HCT116 (cell line): ENCODE data around the gene P3H3. TPM values are rescaled to one million over a fixed set of nuclear protein-coding genes. Genes with fewer than 3 reads are reported as not detected.
A peak's percentile ranks its signal among the peaks of the same experiment; 100 is the strongest.

Source experiments
- ATAC-seq: fragments of 200-7000 bp; cut with Tn5 transposase; 2 replicates; pipeline ENCODE4 v1.9.1; 2020; ENCODE audit warnings: mild to moderate bottlenecking, moderate library complexity
- BruUV-seq: library from RNA; stranded (reverse); fragments of 400-500 nt; replicated peaks from 2 replicates; lab custom pipeline; 2021; lab: Mats Ljungman, UMichigan
- CTCF ChIA-PET: fragments of 300-600 bp; sonication (Branson Sonifier 250); formaldehyde crosslinking; loops from one replicate; lab custom pipeline; 2021; ENCODE audit warnings: antibody characterized with exemption; lab: Charles Lee
- POLR2A ChIA-PET: fragments of 300-600, 350-600 bp; sonication (Branson Sonifier 250); formaldehyde crosslinking; loops from one replicate; lab custom pipeline; 2021; ENCODE audit warnings: antibody characterized with exemption; lab: Charles Lee
- RAD21 ChIA-PET, 2 experiments: fragments of 300-600 bp; sonication (Branson Sonifier 250); formaldehyde crosslinking; loops; one replicate each; lab custom pipeline; 2023; ENCODE audit warnings: low total read pairs in 2 of 2; ENCODE audit not compliant: uncharacterized antibody in 2 of 2, unreplicated experiment in 2 of 2, low non-redundant PET in 1 of 2; lab: Charles Lee
- DNase-seq: peaks from one replicate; pipeline ENCODE4 v3.0.0-alpha.2; 2010; ENCODE audit warnings: low read depth, low spot score
- H2AFZ ChIP-seq: fragments of 200-600 bp; shearing (Covaris generic), sonication (generic); 2 replicates; pipeline ENCODE4 v1.6.1; 2017; ENCODE audit warnings: low read depth, mixed run types, mixed read lengths, antibody characterized with exemption, low read length; ENCODE audit not compliant: poor library complexity, severe bottlenecking
- H3K27ac ChIP-seq: 2 replicates; pipeline ENCODE4 v1.5.1; 2012; ENCODE audit warnings: low read depth, low read length
- H3K27me3 ChIP-seq: fragments of 200-600 bp; sonication (generic); 2 replicates; pipeline ENCODE4 v1.6.1; 2016; ENCODE audit warnings: mixed run types, low read length, mixed read lengths; ENCODE audit not compliant: insufficient read depth
- H3K36me3 ChIP-seq, 2 experiments: fragments of 200-500 bp in 1 of 2; fragments of 200-600 bp in 1 of 2; sonication (Bioruptor generic) in 1 of 2; sonication (generic) in 1 of 2; 2 replicates each; pipeline versions ENCODE4 v1.5.1 to v1.6.1; 2014 to 2016; ENCODE audit warnings: low read length in 2 of 2, inconsistent platforms in 1 of 2, mixed read lengths in 1 of 2, mixed run types in 1 of 2; ENCODE audit not compliant: insufficient read depth in 2 of 2, control insufficient read depth in 1 of 2
- H3K4me1 ChIP-seq, 2 experiments: fragments of 200-600 bp in 1 of 2; sonication (generic) in 1 of 2; 2 replicates each; pipeline versions ENCODE4 v1.5.1 to v1.6.1; 2012 to 2017; ENCODE audit warnings: low read length in 2 of 2, inconsistent platforms in 1 of 2, mild to moderate bottlenecking in 1 of 2, mixed read lengths in 1 of 2, mixed run types in 1 of 2, moderate library complexity in 1 of 2; ENCODE audit not compliant: insufficient read depth in 2 of 2, control insufficient read depth in 1 of 2
- H3K4me2 ChIP-seq: fragments of 200-600 bp; sonication (generic); 2 replicates; pipeline ENCODE4 v1.6.1; 2017; ENCODE audit warnings: mixed run types, low read length, mixed read lengths
- H3K4me3 ChIP-seq, 2 experiments: fragments of 200-600 bp in 1 of 2; sonication (generic) in 1 of 2; replicated peaks in 1 of 2; 2 replicates each; pipeline ENCODE4 v1.5.1; 2011 to 2016; ENCODE audit warnings: low read length in 2 of 2, control low read depth in 1 of 2, low read depth in 1 of 2, mild to moderate bottlenecking in 1 of 2, mixed read lengths in 1 of 2, mixed run types in 1 of 2
- H3K79me2 ChIP-seq: fragments of 200-600 bp; sonication (generic); 2 replicates; pipeline ENCODE4 v1.6.1; 2017; ENCODE audit warnings: mild to moderate bottlenecking, mixed run types, low read length, moderate library complexity, mixed read lengths; ENCODE audit not compliant: insufficient read depth
- H3K9ac ChIP-seq: fragments of 200-600 bp; sonication (generic); 2 replicates; pipeline ENCODE4 v1.6.1; 2016; ENCODE audit warnings: low read length, mixed read lengths
- H3K9me2 ChIP-seq: fragments of 200-600 bp; sonication (generic), shearing (Covaris generic); 2 replicates; pipeline ENCODE4 v1.6.1; 2017; ENCODE audit warnings: mixed run types, mild to moderate bottlenecking, moderate library complexity; ENCODE audit not compliant: insufficient read depth
- H3K9me3 ChIP-seq, 2 experiments: fragments of 200-500 bp in 1 of 2; fragments of 200-600 bp in 1 of 2; sonication (Bioruptor generic) in 1 of 2; sonication (generic) in 1 of 2; 2 replicates each; pipeline ENCODE4 v1.6.1; 2014 to 2017; ENCODE audit warnings: low read length in 2 of 2, mixed read lengths in 2 of 2, inconsistent platforms in 1 of 2, low read depth in 1 of 2, mild to moderate bottlenecking in 1 of 2, mixed run types in 1 of 2, moderate library complexity in 1 of 2; ENCODE audit not compliant: control insufficient read depth in 1 of 2, insufficient read depth in 1 of 2
- H4K20me1 ChIP-seq: fragments of 200-600 bp; sonication (generic), shearing (Covaris generic); 2 replicates; pipeline ENCODE4 v1.6.1; 2017; ENCODE audit warnings: mixed run types, mild to moderate bottlenecking, moderate library complexity; ENCODE audit not compliant: insufficient read depth
- CBX3 ChIP-seq: IDR thresholded peaks from 2 replicates; pipeline ENCODE4 v1.6.1; 2012; ENCODE audit warnings: low read depth
- CEBPB ChIP-seq: IDR thresholded peaks from 2 replicates; pipeline ENCODE4 v1.6.1; 2012; ENCODE audit warnings: low read depth
- EGR1 ChIP-seq: IDR thresholded peaks from 2 replicates; pipeline ENCODE4 v1.6.1; 2012; ENCODE audit warnings: low read depth
- ELF1 ChIP-seq: IDR thresholded peaks from 2 replicates; pipeline ENCODE4 v1.6.1; 2012; ENCODE audit warnings: low read depth, borderline replicate concordance
- EZH2 ChIP-seq: fragments of 200-600 bp; sonication (generic); IDR thresholded peaks from 2 replicates; pipeline ENCODE4 v1.6.1; 2017; ENCODE audit warnings: antibody characterized with exemption, mixed run types
- EZH2phosphoT487 ChIP-seq: fragments of 200-600 bp; IDR thresholded peaks from 2 replicates; pipeline ENCODE4 v1.6.1; 2018; ENCODE audit warnings: antibody characterized with exemption, borderline replicate concordance
- FOSL1 ChIP-seq: IDR thresholded peaks from 2 replicates; pipeline ENCODE4 v1.6.1; 2012; ENCODE audit warnings: low read depth
- JUND ChIP-seq: IDR thresholded peaks from 2 replicates; pipeline ENCODE4 v1.6.1; 2012
- POLR2A ChIP-seq: IDR thresholded peaks from 2 replicates; pipeline ENCODE4 v1.7.0; 2011; ENCODE audit warnings: borderline replicate concordance; ENCODE audit not compliant: insufficient read depth, insufficient read length; ENCODE audit errors: extremely low read depth
- RAD21 ChIP-seq: IDR thresholded peaks from 2 replicates; pipeline ENCODE4 v1.6.1; 2012; ENCODE audit warnings: low read depth, mild to moderate bottlenecking
- SIN3A ChIP-seq: IDR thresholded peaks from 2 replicates; pipeline ENCODE4 v1.6.1; 2012; ENCODE audit warnings: low read depth
- SP1 ChIP-seq: IDR thresholded peaks from 2 replicates; pipeline ENCODE4 v1.6.1; 2012; ENCODE audit warnings: low read depth
- SRF ChIP-seq: IDR thresholded peaks from 2 replicates; pipeline ENCODE4 v1.6.1; 2012; ENCODE audit warnings: low read depth
- TCF7L2 ChIP-seq: IDR thresholded peaks from 2 replicates; pipeline ENCODE4 v1.7.0; 2011; ENCODE audit warnings: borderline replicate concordance, inconsistent platforms; ENCODE audit not compliant: insufficient read depth, insufficient read length; ENCODE audit errors: extremely low read depth
- YY1 ChIP-seq: IDR thresholded peaks from 2 replicates; pipeline ENCODE4 v1.6.1; 2011; ENCODE audit warnings: low read length, low read depth, moderate library complexity, mild to moderate bottlenecking; ENCODE audit not compliant: insufficient replicate concordance; ENCODE audit errors: extremely low read depth
- ZFX ChIP-seq: fragments of 450-650 bp; IDR thresholded peaks from 2 replicates; pipeline ENCODE4 v1.6.1; 2017
- ZNF274 ChIP-seq: fragments of 200-500 bp; sonication (Bioruptor generic); IDR thresholded peaks from 2 replicates; pipeline ENCODE4 v1.6.1; 2014; ENCODE audit warnings: mild to moderate bottlenecking, low read depth, low read length, inconsistent platforms
- intact Hi-C: fragments of 100-400 bp; cut with micrococcal nuclease; formaldehyde crosslinking; loops from 2 replicates; pipeline ENCODE4 v1.10.0; 2022
- total RNA-seq: library from RNA; stranded (reverse); gene quantifications from one replicate; pipeline ENCODE4 v1.2.1, GENCODE V29; 2021; ENCODE audit not compliant: unreplicated experiment
- TF ChIP-seq, protein P1 (sequence below), 3 experiments: fragments of 200-600 bp in 1 of 3; sonication (generic) in 1 of 3; IDR thresholded peaks in 2 of 3; conservative IDR thresholded peaks in 1 of 3; 2 replicates each; pipeline ENCODE4 v1.5.1; 2012 to 2017; ENCODE audit warnings: low read depth in 2 of 3, low read length in 2 of 3, antibody characterized with exemption in 1 of 3, borderline replicate concordance in 1 of 3, control low read depth in 1 of 3, mild to moderate bottlenecking in 1 of 3, mixed read lengths in 1 of 3, mixed run types in 1 of 3, moderate library complexity in 1 of 3; ENCODE audit not compliant: insufficient read depth in 1 of 3
- TF ChIP-seq, protein P2 (sequence below): IDR thresholded peaks from 2 replicates; pipeline ENCODE4 v1.6.1; 2012
- TF ChIP-seq, protein P3 (sequence below): IDR thresholded peaks from 2 replicates; pipeline ENCODE4 v1.6.1; 2011; ENCODE audit warnings: mild to moderate bottlenecking, low read length, moderate library complexity; ENCODE audit not compliant: insufficient replicate concordance; ENCODE audit errors: extremely low read depth

The P3H3 gene
- total RNA-seq, 1 experiment from 2014 or later: 32.2 TPM

DNA sequence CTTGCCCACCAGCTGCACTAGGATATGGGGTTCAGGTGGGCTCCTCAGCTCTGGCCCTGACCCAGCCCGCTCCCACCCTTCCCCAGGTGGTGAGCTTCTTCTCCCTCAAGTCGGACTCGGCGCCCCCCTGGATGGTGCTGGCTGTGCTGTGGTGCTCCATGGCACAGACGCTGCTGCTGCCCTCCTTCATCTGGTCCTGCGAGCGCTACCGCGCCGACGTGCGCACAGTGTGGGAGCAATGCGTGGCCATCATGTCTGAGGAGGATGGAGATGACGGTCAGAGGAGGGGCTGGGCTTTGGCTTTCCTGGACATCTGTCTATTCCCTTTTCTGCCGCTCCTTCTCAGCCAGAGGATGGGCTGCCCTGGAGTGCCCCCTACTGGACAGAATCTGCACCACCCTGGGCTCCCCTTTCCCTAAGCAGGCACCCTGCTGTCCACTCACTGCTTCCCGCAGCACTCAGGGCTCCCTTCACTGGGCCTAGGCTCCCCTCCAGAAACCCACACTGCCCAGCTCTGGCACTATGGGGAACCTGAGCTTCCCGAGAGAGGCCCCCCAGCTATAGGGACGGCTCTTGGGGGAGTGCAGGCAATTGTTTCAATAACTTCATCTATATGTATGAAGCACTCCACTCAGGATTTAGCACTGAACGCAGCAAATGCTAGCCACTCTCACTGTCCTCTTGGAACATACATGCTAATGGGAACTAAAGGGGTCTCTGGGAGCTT is 2.6 kb upstream of the P3H3 start:
- no peak overlapping the region for H3K9ac ChIP-seq
- no peaks in the 10 kb centered on the region for H3K9me3 ChIP-seq
- peak; percentile 47 for DNase-seq
- no peak overlapping the region for H2AFZ ChIP-seq
- H4K20me1 ChIP-seq: no peaks in the 10 kb centered on the region
- H3K9me2 ChIP-seq: no peaks in the 10 kb centered on the region
- H3K4me3 ChIP-seq: no peak overlapping the region
- H3K4me2 ChIP-seq: no peak overlapping the region
- H3K4me1 ChIP-seq: peaks cover 25 to 54% of the 10 kb centered on the region in 2 experiments
- ChIA-PET POLR2A (no interaction called here), RAD21 (no interaction called here), CTCF (interaction anchor here (0.9 to 2.8 kb wide), 4 partner anchors 26 to 254 kb away, joined by 3 to 10 read pairs (median 3); partner anchors contain the start of genes MLF2 and USP5)
- peaks cover 0 to 4% of the 10 kb centered on the region in 2 experiments; a peak in 1 of 4 replicates for H3K36me3 ChIP-seq
- ATAC-seq: peak; percentile 46
- peaks cover 31% of the 10 kb centered on the region for H3K79me2 ChIP-seq
- 0 out of 2 replicates have a peak overlapping the region, but pooled peaks have one; percentile 78 for H3K27ac ChIP-seq
- peaks cover 6% of the 10 kb centered on the region; the same call in 1 of the 2 replicates for H3K27me3 ChIP-seq
- intact Hi-C loops: loop anchor here (1.0 kb wide), 2 partner anchors 72 to 90 kb away; partner anchors contain the start of gene MLF2
- BruUV-seq: no TSS peak
- no peak for TF ChIP-seq SIN3A
- no peak for TF ChIP-seq YY1
- TF ChIP-seq, protein P1, sequence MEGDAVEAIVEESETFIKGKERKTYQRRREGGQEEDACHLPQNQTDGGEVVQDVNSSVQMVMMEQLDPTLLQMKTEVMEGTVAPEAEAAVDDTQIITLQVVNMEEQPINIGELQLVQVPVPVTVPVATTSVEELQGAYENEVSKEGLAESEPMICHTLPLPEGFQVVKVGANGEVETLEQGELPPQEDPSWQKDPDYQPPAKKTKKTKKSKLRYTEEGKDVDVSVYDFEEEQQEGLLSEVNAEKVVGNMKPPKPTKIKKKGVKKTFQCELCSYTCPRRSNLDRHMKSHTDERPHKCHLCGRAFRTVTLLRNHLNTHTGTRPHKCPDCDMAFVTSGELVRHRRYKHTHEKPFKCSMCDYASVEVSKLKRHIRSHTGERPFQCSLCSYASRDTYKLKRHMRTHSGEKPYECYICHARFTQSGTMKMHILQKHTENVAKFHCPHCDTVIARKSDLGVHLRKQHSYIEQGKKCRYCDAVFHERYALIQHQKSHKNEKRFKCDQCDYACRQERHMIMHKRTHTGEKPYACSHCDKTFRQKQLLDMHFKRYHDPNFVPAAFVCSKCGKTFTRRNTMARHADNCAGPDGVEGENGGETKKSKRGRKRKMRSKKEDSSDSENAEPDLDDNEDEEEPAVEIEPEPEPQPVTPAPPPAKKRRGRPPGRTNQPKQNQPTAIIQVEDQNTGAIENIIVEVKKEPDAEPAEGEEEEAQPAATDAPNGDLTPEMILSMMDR (IDR thresholded peaks at IDR 0.05 in 2 of 3, conservative IDR thresholded peaks at IDR 0.05 in 1 of 3; ENCODE audit: borderline replicate concordance in 1 of 3, insufficient read depth in 1 of 3, low read depth in 2 of 3, low read length in 2 of 3): peak in 2 of 3 experiments; percentile 91 to 98; a peak in 4 of 6 replicates
- no peak for TF ChIP-seq SP1
- no peak for TF ChIP-seq RAD21
- TF ChIP-seq FOSL1: no peak
- no peak for TF ChIP-seq ZNF274
- TF ChIP-seq ZFX: no peak
- no peak for TF ChIP-seq EGR1
- peak; percentile 13 for TF ChIP-seq TCF7L2
- TF ChIP-seq CBX3: no peak
- no peak for TF ChIP-seq EZH2phosphoT487
- TF ChIP-seq, protein P2, sequence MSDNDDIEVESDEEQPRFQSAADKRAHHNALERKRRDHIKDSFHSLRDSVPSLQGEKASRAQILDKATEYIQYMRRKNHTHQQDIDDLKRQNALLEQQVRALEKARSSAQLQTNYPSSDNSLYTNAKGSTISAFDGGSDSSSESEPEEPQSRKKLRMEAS: no peak
- no peak for TF ChIP-seq JUND
- TF ChIP-seq SRF: no peak
- TF ChIP-seq EZH2: no peak
- no peak for TF ChIP-seq CEBPB
- TF ChIP-seq ELF1: no peak
- TF ChIP-seq, protein P3, sequence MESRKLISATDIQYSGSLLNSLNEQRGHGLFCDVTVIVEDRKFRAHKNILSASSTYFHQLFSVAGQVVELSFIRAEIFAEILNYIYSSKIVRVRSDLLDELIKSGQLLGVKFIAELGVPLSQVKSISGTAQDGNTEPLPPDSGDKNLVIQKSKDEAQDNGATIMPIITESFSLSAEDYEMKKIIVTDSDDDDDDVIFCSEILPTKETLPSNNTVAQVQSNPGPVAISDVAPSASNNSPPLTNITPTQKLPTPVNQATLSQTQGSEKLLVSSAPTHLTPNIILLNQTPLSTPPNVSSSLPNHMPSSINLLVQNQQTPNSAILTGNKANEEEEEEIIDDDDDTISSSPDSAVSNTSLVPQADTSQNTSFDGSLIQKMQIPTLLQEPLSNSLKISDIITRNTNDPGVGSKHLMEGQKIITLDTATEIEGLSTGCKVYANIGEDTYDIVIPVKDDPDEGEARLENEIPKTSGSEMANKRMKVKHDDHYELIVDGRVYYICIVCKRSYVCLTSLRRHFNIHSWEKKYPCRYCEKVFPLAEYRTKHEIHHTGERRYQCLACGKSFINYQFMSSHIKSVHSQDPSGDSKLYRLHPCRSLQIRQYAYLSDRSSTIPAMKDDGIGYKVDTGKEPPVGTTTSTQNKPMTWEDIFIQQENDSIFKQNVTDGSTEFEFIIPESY: no peak
- no peak for TF ChIP-seq POLR2A
